Esophagus muscularis mucosa (tissue), 4 donors: ENCODE data around the gene ZC2HC1B. TPM values are rescaled to one million over a fixed set of nuclear protein-coding genes. Genes with fewer than 3 reads are reported as not detected.
"Not testable (repeated sequence)": the region's sequence is repeated elsewhere in the genome, so short reads cannot be mapped to it uniquely, and the experiment has no call there.

Experiments
- DNase-seq: peaks from one replicate; pipeline ENCODE4 v3.0.0-alpha.2; 2017; ENCODE audit errors: extremely low spot score
- H3K27ac ChIP-seq, 4 donors: fragments of 200-600 bp; sonication (generic); replicated peaks in 1 of 4; 1 replicate in 3 of 4; 2 replicates in 1 of 4; pipeline ENCODE4 v1.5.1; 2016 to 2019; ENCODE audit warnings: mild to moderate bottlenecking in 1 of 4
- H3K27me3 ChIP-seq, 4 donors: fragments of 200-600 bp; sonication (generic); one replicate each; pipeline versions ENCODE4 v1.5.1 to v1.6.0; 2016 to 2019
- H3K36me3 ChIP-seq, 4 donors: fragments of 200-600 bp; sonication (generic); one replicate each; pipeline ENCODE4 v1.5.1; 2016 to 2019
- H3K4me1 ChIP-seq, 4 donors: fragments of 200-600 bp; sonication (generic); one replicate each; pipeline ENCODE4 v1.5.1; 2016 to 2019
- H3K4me3 ChIP-seq, 4 donors: fragments of 200-600 bp; sonication (generic); 1 replicate in 2 of 4; 2 replicates in 2 of 4; pipeline ENCODE4 v1.5.1; 2016 to 2019; ENCODE audit warnings: mild to moderate bottlenecking in 4 of 4, moderate library complexity in 1 of 4
- H3K9me3 ChIP-seq, 4 donors: fragments of 200-600 bp; sonication (generic); 1 replicate in 3 of 4; 2 replicates in 1 of 4; pipeline ENCODE4 v1.5.1; 2016 to 2019
- CTCF ChIP-seq, 3 experiments: fragments of 200-600 bp in 2 of 3; fragments of 450-650 bp in 1 of 3; sonication (generic) in 2 of 3; IDR thresholded peaks; one replicate each; pipeline ENCODE4 v1.5.1; 2017 to 2019; ENCODE audit warnings: antibody characterized with exemption in 3 of 3, mild to moderate bottlenecking in 2 of 3, moderate library complexity in 1 of 3
- EP300 ChIP-seq: sonication (generic); formaldehyde crosslinking; IDR thresholded peaks from one replicate; pipeline ENCODE4 v1.6.1; 2017; ENCODE audit warnings: antibody characterized with exemption
- POLR2A ChIP-seq: fragments of 450-650 bp; IDR thresholded peaks from one replicate; pipeline ENCODE4 v1.6.1; 2017; ENCODE audit warnings: antibody characterized with exemption, moderate library complexity, mild to moderate bottlenecking, low read depth
- POLR2AphosphoS5 ChIP-seq, 2 donors: sonication (generic); formaldehyde crosslinking; IDR thresholded peaks; one replicate each; pipeline ENCODE4 v1.6.1; 2017; ENCODE audit warnings: antibody characterized with exemption in 2 of 2
- WGBS: methylation state at CpG from one replicate; pipeline ENCODE4 v1.1.5; 2018; 5-methylcytosine and 5-hydroxymethylcytosine counted together
- intact Hi-C: fragments of 100-400 bp; cut with DNase I; formaldehyde crosslinking; loops from one replicate; pipeline ENCODE4 v1.15.1; 2023
- total RNA-seq, 4 donors: library from RNA; depleted of rRNA; stranded (reverse); fragments of >200 nt; gene quantifications; one replicate each; pipeline versions ENCODE4 v1.1.0 to v1.2.1, GENCODE V29; 2016

The ZC2HC1B gene
- total RNA-seq, 4 donors from 2014 or later: not detected

- 86% methylated on average over 1 of the region's 1 CpG for WGBS
- Histone ChIP-seq H3K4me3 (no peak overlapping the region), H3K4me1 (no peaks in the 10 kb centered on the region), H3K27ac (no peak overlapping the region), H3K9me3 (peaks cover 0 to 20% (median 12%) of the 10 kb centered on the region in 4 donors), H3K36me3 (no peaks in the 10 kb centered on the region), H3K27me3 (no peaks in the 10 kb centered on the region)
- no peak for TF ChIP-seq POLR2AphosphoS5 (IDR thresholded peaks at IDR 0.05)
- no peak for TF ChIP-seq POLR2A
- TF ChIP-seq CTCF (IDR thresholded peaks at IDR 0.05): no peak
- no peak for TF ChIP-seq EP300
- DNase-seq: no peak
- intact Hi-C loops: no loop called here
These were observed 46.8 kb downstream of the ZC2HC1B start for GRCh38 chr6:143911028-143911427.

- Histone ChIP-seq H3K27me3 (no peaks in the 10 kb centered on the region), H3K27ac (no peak overlapping the region), H3K36me3 (no peaks in the 10 kb centered on the region), H3K4me1 (no peaks in the 10 kb centered on the region), H3K4me3 (no peak overlapping the region), H3K9me3 (peaks cover 0 to 20% (median 13%) of the 10 kb centered on the region in 4 donors)
- no peak for DNase-seq
- intact Hi-C loops: no loop called here
- WGBS: 100% methylated on average over 1 of the region's 1 CpG
- TF ChIP-seq CTCF (IDR thresholded peaks at IDR 0.05): no peak
These were observed 48.4 kb downstream of the ZC2HC1B start for GRCh38 chr6:143912671-143913070.

- H3K4me3 ChIP-seq, DNase-seq, intact Hi-C loops, H3K27me3 ChIP-seq, H3K36me3 ChIP-seq, H3K27ac ChIP-seq, H3K4me1 ChIP-seq: not testable (repeated sequence)
- 86% methylated on average over 4 of the region's 4 CpGs for WGBS
- peaks cover 0 to 15% (median 12%) of the 10 kb centered on the region in 4 donors for H3K9me3 ChIP-seq
These were observed 52.8 kb downstream of the ZC2HC1B start for GRCh38 chr6:143917026-143917425.

- Histone ChIP-seq H3K27ac (no peak overlapping the region), H3K4me1 (no peaks in the 10 kb centered on the region), H3K9me3 (peaks cover 0 to 11% (median 0%) of the 10 kb centered on the region in 4 donors), H3K4me3 (no peak overlapping the region), H3K36me3 (no peaks in the 10 kb centered on the region), H3K27me3 (no peaks in the 10 kb centered on the region)
- no peak for DNase-seq
- TF ChIP-seq CTCF (IDR thresholded peaks at IDR 0.05) (no peak), POLR2AphosphoS5 (IDR thresholded peaks at IDR 0.05) (no peak), POLR2A (no peak), EP300 (no peak)
- WGBS: 96% methylated on average over 1 of the region's 1 CpG
- intact Hi-C loops: no loop called here
These were observed 64.6 kb downstream of the ZC2HC1B start for GRCh38 chr6:143928853-143929252.

- peaks cover 0 to 11% (median 0%) of the 10 kb centered on the region in 4 donors for H3K9me3 ChIP-seq
- H3K36me3 ChIP-seq: no peaks in the 10 kb centered on the region
- DNase-seq: no peak
- no peaks in the 10 kb centered on the region for H3K4me1 ChIP-seq
- TF ChIP-seq POLR2AphosphoS5 (IDR thresholded peaks at IDR 0.05) (no peak), EP300 (no peak), CTCF (IDR thresholded peaks at IDR 0.05) (no peak), POLR2A (no peak)
- intact Hi-C loops: no loop called here
- H3K4me3 ChIP-seq: no peak overlapping the region
- H3K27me3 ChIP-seq: no peaks in the 10 kb centered on the region
- no peak overlapping the region for H3K27ac ChIP-seq
These were observed 65.7 kb downstream of the ZC2HC1B start for GRCh38 chr6:143929975-143930374.
